Loucy (cell line): Measurements from ENCODE around the gene MAGEF1.

Experiments
- H2AFZ ChIP-seq: fragments of 200-600 bp; sonication (generic); 2 replicates; pipeline ENCODE4 v1.6.0; 2016; ENCODE audit warnings: antibody characterized with exemption, mild to moderate bottlenecking, low read length, moderate library complexity
- H3F3A ChIP-seq: fragments of 200-600 bp; 2 replicates; pipeline ENCODE4 v1.6.0; 2016; ENCODE audit warnings: antibody characterized with exemption, low read depth, mild to moderate bottlenecking
- H3K27me3 ChIP-seq: fragments of 200-600 bp; sonication (generic); 2 replicates; pipeline ENCODE4 v1.6.1; 2014; ENCODE audit warnings: low read length, mild to moderate bottlenecking; ENCODE audit not compliant: insufficient read depth, poor library complexity, severe bottlenecking
- H3K36me3 ChIP-seq: fragments of 200-600 bp; sonication (generic); 2 replicates; pipeline ENCODE4 v1.6.1; 2016; ENCODE audit warnings: low read length; ENCODE audit not compliant: insufficient read depth
- H3K4me1 ChIP-seq: fragments of 200-600 bp; sonication (generic); 2 replicates; pipeline ENCODE4 v1.5.1; 2014; ENCODE audit warnings: low read length, mild to moderate bottlenecking; ENCODE audit not compliant: insufficient read depth, poor library complexity, severe bottlenecking
- H3K4me2 ChIP-seq: fragments of 200-600 bp; sonication (generic); 2 replicates; pipeline ENCODE4 v1.6.0; 2014; ENCODE audit warnings: antibody characterized with exemption, low read length, low read depth, mild to moderate bottlenecking; ENCODE audit not compliant: poor library complexity, severe bottlenecking
- H3K4me3 ChIP-seq: fragments of 200-600 bp; sonication (generic); 2 replicates; pipeline ENCODE4 v1.5.1; 2014; ENCODE audit warnings: low read length, mild to moderate bottlenecking, mixed read lengths; ENCODE audit not compliant: poor library complexity, severe bottlenecking
- H3K79me2 ChIP-seq: fragments of 200-600 bp; sonication (generic); 2 replicates; pipeline ENCODE4 v1.6.1; 2014; ENCODE audit warnings: low read length; ENCODE audit not compliant: insufficient read depth
- H3K9ac ChIP-seq: fragments of 200-600 bp; sonication (generic); 2 replicates; pipeline ENCODE4 v1.6.0; 2014; ENCODE audit warnings: mild to moderate bottlenecking, low read depth, low read length, moderate library complexity; ENCODE audit not compliant: poor library complexity, severe bottlenecking
- H3K9me2 ChIP-seq: fragments of 200-600 bp; sonication (generic); replicated peaks from 2 replicates; pipeline ENCODE4 v1.6.1; 2016; ENCODE audit warnings: low read depth, low read length, mixed read lengths
- H3K9me3 ChIP-seq: fragments of 200-600 bp; sonication (generic); 2 replicates; pipeline ENCODE4 v1.6.1; 2014; ENCODE audit warnings: mild to moderate bottlenecking, antibody characterized with exemption, low read length, low read depth; ENCODE audit not compliant: insufficient read depth
- H4K20me1 ChIP-seq: fragments of 200-600 bp; sonication (generic); 2 replicates; pipeline ENCODE4 v1.6.0; 2014; ENCODE audit warnings: antibody characterized with exemption, low read length, mild to moderate bottlenecking; ENCODE audit not compliant: insufficient read depth, poor library complexity, severe bottlenecking
- EZH2phosphoT487 ChIP-seq: fragments of 200-600 bp; IDR thresholded peaks from 2 replicates; pipeline ENCODE4 v1.6.1; 2018; ENCODE audit warnings: antibody characterized with exemption, mild to moderate bottlenecking, moderate library complexity, borderline replicate concordance
- TF ChIP-seq, protein P1 (sequence below): fragments of 200-600 bp; sonication (generic); conservative IDR thresholded peaks from 2 replicates; pipeline ENCODE4 v1.5.1; 2014; ENCODE audit warnings: mild to moderate bottlenecking, antibody characterized with exemption, low read length

Gene MAGEF1

DNA sequence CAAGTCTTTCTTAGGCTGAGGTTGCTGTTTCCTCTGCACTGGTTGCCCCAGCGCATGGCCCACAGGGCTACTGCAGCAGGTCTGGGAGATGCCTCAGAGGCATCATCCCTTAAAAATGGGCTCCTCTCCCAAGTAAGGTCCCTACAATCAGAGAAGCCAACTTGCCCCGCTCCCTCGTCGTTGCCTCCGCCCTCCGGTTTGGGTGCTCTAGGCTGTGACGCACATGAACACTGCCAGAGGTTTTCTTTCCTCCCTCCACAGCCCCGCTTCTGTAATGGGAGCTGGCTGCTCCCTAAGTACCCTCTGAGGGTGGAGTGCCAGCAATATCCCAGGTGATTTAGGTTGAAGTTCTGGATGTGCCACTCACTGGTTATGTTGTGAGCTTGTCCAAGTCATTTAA lies 14.0 kb downstream of the MAGEF1 start:
- no peak overlapping the region for H3K4me2 ChIP-seq
- no peaks in the 10 kb centered on the region for H3K9me2 ChIP-seq
- no peaks in the 10 kb centered on the region for H3K27me3 ChIP-seq
- H3K9me3 ChIP-seq = no peaks in the 10 kb centered on the region
- H3K36me3 ChIP-seq = no peaks in the 10 kb centered on the region
- no peak overlapping the region for H3K9ac ChIP-seq
- H3F3A ChIP-seq = no peaks in the 10 kb centered on the region
- no peak overlapping the region for H3K4me3 ChIP-seq
- TF ChIP-seq, protein P1, sequence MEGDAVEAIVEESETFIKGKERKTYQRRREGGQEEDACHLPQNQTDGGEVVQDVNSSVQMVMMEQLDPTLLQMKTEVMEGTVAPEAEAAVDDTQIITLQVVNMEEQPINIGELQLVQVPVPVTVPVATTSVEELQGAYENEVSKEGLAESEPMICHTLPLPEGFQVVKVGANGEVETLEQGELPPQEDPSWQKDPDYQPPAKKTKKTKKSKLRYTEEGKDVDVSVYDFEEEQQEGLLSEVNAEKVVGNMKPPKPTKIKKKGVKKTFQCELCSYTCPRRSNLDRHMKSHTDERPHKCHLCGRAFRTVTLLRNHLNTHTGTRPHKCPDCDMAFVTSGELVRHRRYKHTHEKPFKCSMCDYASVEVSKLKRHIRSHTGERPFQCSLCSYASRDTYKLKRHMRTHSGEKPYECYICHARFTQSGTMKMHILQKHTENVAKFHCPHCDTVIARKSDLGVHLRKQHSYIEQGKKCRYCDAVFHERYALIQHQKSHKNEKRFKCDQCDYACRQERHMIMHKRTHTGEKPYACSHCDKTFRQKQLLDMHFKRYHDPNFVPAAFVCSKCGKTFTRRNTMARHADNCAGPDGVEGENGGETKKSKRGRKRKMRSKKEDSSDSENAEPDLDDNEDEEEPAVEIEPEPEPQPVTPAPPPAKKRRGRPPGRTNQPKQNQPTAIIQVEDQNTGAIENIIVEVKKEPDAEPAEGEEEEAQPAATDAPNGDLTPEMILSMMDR = no peak
- no peak for TF ChIP-seq EZH2phosphoT487
- H4K20me1 ChIP-seq = no peaks in the 10 kb centered on the region
- no peak overlapping the region for H2AFZ ChIP-seq
- H3K4me1 ChIP-seq = no peaks in the 10 kb centered on the region
- H3K79me2 ChIP-seq = no peaks in the 10 kb centered on the region

DNA sequence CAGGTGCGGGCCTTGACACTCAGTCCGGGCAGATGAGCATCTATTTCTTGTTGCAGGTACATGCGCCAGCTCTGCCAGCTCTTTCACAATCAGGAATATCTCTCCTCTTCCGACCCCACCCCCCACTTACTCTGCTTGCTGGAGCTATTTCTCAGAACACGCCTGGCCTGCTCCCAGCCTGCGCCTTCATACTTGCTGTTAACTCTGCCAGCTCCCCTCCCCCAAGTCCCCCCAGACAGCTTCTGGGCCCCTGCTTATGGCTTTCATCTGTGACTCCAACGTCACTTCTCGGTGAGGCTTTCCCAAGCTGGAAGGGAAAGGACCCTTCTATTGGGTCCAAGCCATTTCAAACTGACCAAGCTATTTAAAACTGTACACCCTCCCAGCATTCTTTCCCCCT lies 15.2 kb downstream of the MAGEF1 start:
- Histone ChIP-seq H3K79me2 (no peaks in the 10 kb centered on the region), H3K4me2 (no peak overlapping the region), H4K20me1 (no peaks in the 10 kb centered on the region), H3K9me2 (no peaks in the 10 kb centered on the region), H3K9me3 (no peaks in the 10 kb centered on the region), H3F3A (no peaks in the 10 kb centered on the region), H3K36me3 (no peaks in the 10 kb centered on the region), H3K4me1 (no peaks in the 10 kb centered on the region), H3K4me3 (no peak overlapping the region), H3K27me3 (no peaks in the 10 kb centered on the region), H3K9ac (no peak overlapping the region), H2AFZ (no peak overlapping the region)
- no peak for TF ChIP-seq EZH2phosphoT487
- TF ChIP-seq, protein P1 = no peak

DNA sequence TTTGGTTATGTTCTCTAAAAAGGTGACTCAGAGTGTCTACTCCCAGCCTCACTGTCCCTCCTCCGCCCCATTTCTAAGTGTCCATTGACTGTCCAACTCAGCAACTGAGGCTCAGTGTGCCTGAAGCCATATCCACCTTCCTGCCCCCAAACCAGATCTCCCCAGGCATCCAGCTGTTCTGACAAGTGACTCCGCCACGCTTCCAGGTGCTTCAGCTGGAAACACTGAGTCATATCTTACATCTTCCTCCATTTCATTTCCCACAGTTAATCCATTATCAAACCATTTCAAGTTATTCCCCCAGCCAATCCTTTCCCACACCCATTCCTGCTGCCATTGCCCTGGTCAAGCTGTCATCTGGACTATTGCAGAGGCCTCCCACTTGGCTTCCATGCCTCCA lies 17.1 kb downstream of the MAGEF1 start:
- Histone ChIP-seq H3K4me3 (no peak overlapping the region), H3K27me3 (no peaks in the 10 kb centered on the region), H3K79me2 (no peaks in the 10 kb centered on the region), H4K20me1 (no peaks in the 10 kb centered on the region), H3F3A (no peaks in the 10 kb centered on the region), H3K36me3 (no peaks in the 10 kb centered on the region), H2AFZ (no peak overlapping the region), H3K4me1 (no peaks in the 10 kb centered on the region), H3K4me2 (no peak overlapping the region), H3K9ac (no peak overlapping the region), H3K9me2 (no peaks in the 10 kb centered on the region), H3K9me3 (no peaks in the 10 kb centered on the region)
- TF ChIP-seq, protein P1 = no peak
- no peak for TF ChIP-seq EZH2phosphoT487
